H1 (cell line): ENCODE data around the gene FNDC10. TPM values are rescaled to one million over a fixed set of nuclear protein-coding genes. Genes with fewer than 3 reads are reported as not detected.

Source experiments
- BCL11A ChIP-seq, 2 experiments: IDR thresholded peaks; one replicate each; pipeline ENCODE4 v1.6.1; 2011; ENCODE audit warnings: low read depth in 2 of 2, low read length in 2 of 2, mild to moderate bottlenecking in 2 of 2
- CBX8 ChIP-seq: fragments of 300-800, 300-1000 bp; sonication (generic); IDR thresholded peaks from 2 replicates; pipeline ENCODE4 v1.7.1; 2016; ENCODE audit warnings: low read depth, low read length, borderline replicate concordance
- CREB1 ChIP-seq: IDR thresholded peaks from 2 replicates; pipeline ENCODE4 v1.6.1; 2012; ENCODE audit warnings: inconsistent platforms
- GTF2F1 ChIP-seq: IDR thresholded peaks from 2 replicates; pipeline ENCODE4 v1.6.1; 2012; ENCODE audit warnings: low read depth, low read length, improper control_type of control experiment, borderline replicate concordance
- NRF1 ChIP-seq: IDR thresholded peaks from 2 replicates; pipeline ENCODE4 v1.6.1; 2011; ENCODE audit warnings: mild to moderate bottlenecking, low read depth, low read length, improper control_type of control experiment
- SP1 ChIP-seq: IDR thresholded peaks from 2 replicates; pipeline ENCODE4 v1.6.1; 2011; ENCODE audit warnings: low read depth, low read length
- TCF12 ChIP-seq: IDR thresholded peaks from 2 replicates; pipeline ENCODE4 v1.6.1; 2011; ENCODE audit warnings: low read depth, mild to moderate bottlenecking, low read length
- polyA plus RNA-seq, 7 experiments: library from polyadenylated mRNA; depleted of rRNA in 3 of 7; stranded (reverse) in 5 of 7; unstranded in 2 of 7; fragments of >200 nt in 5 of 7; fragments of 200-250 nt in 2 of 7; gene quantifications; 1 replicate in 5 of 7; 2 replicates in 1 of 7; 4 replicates in 1 of 7; pipeline versions ENCODE4 v1.2.1 to v1.2.3, GENCODE V29; 2011 to 2013; ENCODE audit warnings: missing spikeins in 2 of 7, mixed read lengths in 2 of 7
- total RNA-seq: library from RNA; stranded (reverse); fragmentation: NEBNext Ultra II Directional; extraction: Animal tissue kit (Norgen Biotek cat#: 25700); gene quantifications from 2 replicates; pipeline ENCODE4 v1.2.1, GENCODE V29; 2021
- TF ChIP-seq, protein P1 (sequence below), 3 experiments: IDR thresholded peaks; 1 replicate in 2 of 3; 2 replicates in 1 of 3; pipeline versions ENCODE4 v1.5.1 to v1.6.1; 2011; ENCODE audit warnings: low read length in 3 of 3, mild to moderate bottlenecking in 3 of 3, inconsistent platforms in 2 of 3, low read depth in 1 of 3, moderate library complexity in 1 of 3; ENCODE audit not compliant: insufficient read depth in 1 of 3; ENCODE audit errors: control extremely low read depth in 1 of 3
- TF ChIP-seq, protein P2 (sequence below): IDR thresholded peaks from 2 replicates; pipeline ENCODE4 v1.6.1; 2012; ENCODE audit warnings: inconsistent platforms

The FNDC10 gene
- total and polyA plus RNA-seq, 2 of the 8 experiments (the other 6 are each of a cell fraction or from before 2014, with no cell fraction given): 19.0 to 21.8 TPM

DNA sequence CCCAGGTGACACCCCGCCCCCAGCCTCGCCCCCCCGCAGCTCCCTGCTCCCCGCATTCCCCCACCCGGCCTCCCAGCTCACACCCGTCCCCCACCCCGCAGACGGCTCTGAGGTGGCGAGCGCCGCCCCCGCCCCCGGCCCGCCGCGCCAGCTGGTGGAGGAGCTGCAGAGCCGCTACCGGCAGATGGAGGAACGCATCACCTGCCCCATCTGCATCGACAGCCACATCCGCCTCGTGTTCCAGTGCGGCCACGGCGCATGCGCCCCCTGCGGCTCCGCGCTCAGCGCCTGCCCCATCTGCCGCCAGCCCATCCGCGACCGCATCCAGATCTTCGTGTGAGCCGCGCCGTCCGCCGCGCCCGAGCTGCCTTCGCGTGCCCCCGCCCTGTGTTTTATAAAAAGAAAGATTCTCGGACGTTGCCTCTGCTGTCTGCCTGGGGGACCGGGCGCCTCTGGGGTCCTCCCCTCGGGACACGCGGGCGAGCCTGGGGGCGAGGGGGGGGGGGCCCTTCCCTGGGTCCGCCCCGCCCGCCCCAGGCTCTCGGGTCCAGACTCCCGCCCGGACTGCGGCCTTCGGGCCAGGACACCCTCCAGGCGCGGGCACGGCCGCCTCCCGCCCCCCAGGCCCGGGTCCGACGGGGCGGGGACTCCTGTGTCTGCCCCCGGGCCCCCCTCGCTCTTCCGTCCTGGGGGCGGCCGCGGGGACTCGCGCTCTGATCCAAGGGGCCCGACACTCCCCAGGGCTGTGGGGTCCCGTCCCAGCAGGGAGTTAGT lies 30.4 kb upstream of the FNDC10 start (continued):
- TF ChIP-seq, protein P1, sequence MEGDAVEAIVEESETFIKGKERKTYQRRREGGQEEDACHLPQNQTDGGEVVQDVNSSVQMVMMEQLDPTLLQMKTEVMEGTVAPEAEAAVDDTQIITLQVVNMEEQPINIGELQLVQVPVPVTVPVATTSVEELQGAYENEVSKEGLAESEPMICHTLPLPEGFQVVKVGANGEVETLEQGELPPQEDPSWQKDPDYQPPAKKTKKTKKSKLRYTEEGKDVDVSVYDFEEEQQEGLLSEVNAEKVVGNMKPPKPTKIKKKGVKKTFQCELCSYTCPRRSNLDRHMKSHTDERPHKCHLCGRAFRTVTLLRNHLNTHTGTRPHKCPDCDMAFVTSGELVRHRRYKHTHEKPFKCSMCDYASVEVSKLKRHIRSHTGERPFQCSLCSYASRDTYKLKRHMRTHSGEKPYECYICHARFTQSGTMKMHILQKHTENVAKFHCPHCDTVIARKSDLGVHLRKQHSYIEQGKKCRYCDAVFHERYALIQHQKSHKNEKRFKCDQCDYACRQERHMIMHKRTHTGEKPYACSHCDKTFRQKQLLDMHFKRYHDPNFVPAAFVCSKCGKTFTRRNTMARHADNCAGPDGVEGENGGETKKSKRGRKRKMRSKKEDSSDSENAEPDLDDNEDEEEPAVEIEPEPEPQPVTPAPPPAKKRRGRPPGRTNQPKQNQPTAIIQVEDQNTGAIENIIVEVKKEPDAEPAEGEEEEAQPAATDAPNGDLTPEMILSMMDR (IDR thresholded peaks at IDR 0.05; ENCODE audit: control extremely low read depth in 1 of 3, insufficient read depth in 1 of 3, low read depth in 1 of 3, low read length in 3 of 3): no peak
- TF ChIP-seq CREB1: peak; percentile 67
- no peak for TF ChIP-seq BCL11A (IDR thresholded peaks at IDR 0.05; ENCODE audit: low read depth in 2 of 2, low read length in 2 of 2)
- peak; percentile 50; the same call in 1 of the 2 replicates for TF ChIP-seq GTF2F1
- peak; percentile 45; the same call in 1 of the 2 replicates for TF ChIP-seq SP1
- TF ChIP-seq, protein P2, sequence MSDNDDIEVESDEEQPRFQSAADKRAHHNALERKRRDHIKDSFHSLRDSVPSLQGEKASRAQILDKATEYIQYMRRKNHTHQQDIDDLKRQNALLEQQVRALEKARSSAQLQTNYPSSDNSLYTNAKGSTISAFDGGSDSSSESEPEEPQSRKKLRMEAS: peak; percentile 100
- TF ChIP-seq TCF12: peak; percentile 80; the same call in 1 of the 2 replicates
- TF ChIP-seq NRF1: peak; percentile 73
- TF ChIP-seq CBX8: no peak
